Gastroesophageal sphincter (tissue), 4 donors: ENCODE results near the gene SCAPER. TPM values are rescaled to one million over a fixed set of nuclear protein-coding genes. Genes with fewer than 3 reads are reported as not detected.

Experiments used
- ATAC-seq: fragments of 150-250 bp; one replicate; pipeline ENCODE4 v1.9.1; 2016; ENCODE audit warnings: mild to moderate bottlenecking, moderate library complexity
- H3K27ac ChIP-seq, 4 donors: fragments of 200-600 bp; sonication (generic) in 3 of 4; 1 replicate in 3 of 4; 2 replicates in 1 of 4; pipeline ENCODE4 v1.5.1; 2016 to 2019
- H3K27me3 ChIP-seq: fragments of 200-600 bp; sonication (generic); one replicate; pipeline ENCODE4 v1.5.1; 2019
- H3K36me3 ChIP-seq, 2 donors: fragments of 200-600 bp; sonication (generic); one replicate each; pipeline ENCODE4 v1.5.1; 2019; ENCODE audit warnings: control low read depth in 1 of 2
- H3K4me1 ChIP-seq, 3 donors: fragments of 200-600 bp; sonication (generic); 1 replicate in 2 of 3; 2 replicates in 1 of 3; pipeline ENCODE4 v1.5.1; 2016 to 2019; ENCODE audit warnings: control low read depth in 2 of 3
- H3K4me3 ChIP-seq, 2 donors: fragments of 200-600 bp; sonication (generic); one replicate each; pipeline ENCODE4 v1.5.1; 2019; ENCODE audit warnings: mild to moderate bottlenecking in 1 of 2, moderate library complexity in 1 of 2
- H3K9me3 ChIP-seq, 3 donors: fragments of 200-600 bp; sonication (generic); one replicate each; pipeline ENCODE4 v1.5.1; 2017 to 2019; ENCODE audit warnings: control low read depth in 2 of 3
- CTCF ChIP-seq, 4 experiments: fragments of 200-600 bp in 2 of 4; fragments of 450-650 bp in 2 of 4; sonication (generic) in 1 of 4; IDR thresholded peaks; one replicate each; pipeline ENCODE4 v1.5.1; 2017 to 2019; ENCODE audit warnings: antibody characterized with exemption in 4 of 4, mild to moderate bottlenecking in 2 of 4, moderate library complexity in 2 of 4
- EP300 ChIP-seq: sonication (generic); formaldehyde crosslinking; IDR thresholded peaks from one replicate; pipeline ENCODE4 v1.6.1; 2017; ENCODE audit warnings: antibody characterized with exemption, mild to moderate bottlenecking
- POLR2A ChIP-seq, 2 donors: fragments of 450-650 bp; IDR thresholded peaks; one replicate each; pipeline ENCODE4 v1.6.1; 2017; ENCODE audit warnings: antibody characterized with exemption in 2 of 2, mild to moderate bottlenecking in 2 of 2, moderate library complexity in 1 of 2
- POLR2AphosphoS5 ChIP-seq: sonication (generic); formaldehyde crosslinking; IDR thresholded peaks from one replicate; pipeline ENCODE4 v1.6.1; 2017; ENCODE audit warnings: antibody characterized with exemption
- WGBS, 2 donors: methylation state at CpG; one replicate each; pipeline ENCODE4 v1.1.5; 2018; ENCODE audit warnings: low coverage in 1 of 2; 5-methylcytosine and 5-hydroxymethylcytosine counted together
- total RNA-seq, 4 donors: library from RNA; depleted of rRNA; stranded (reverse); fragments of >200 nt; gene quantifications; one replicate each; pipeline ENCODE4 v1.1.0, GENCODE V29; 2016

SCAPER gene
- total RNA-seq, 4 donors from 2014 or later = 21.5 to 34.3 (median 28.7) TPM

DNA sequence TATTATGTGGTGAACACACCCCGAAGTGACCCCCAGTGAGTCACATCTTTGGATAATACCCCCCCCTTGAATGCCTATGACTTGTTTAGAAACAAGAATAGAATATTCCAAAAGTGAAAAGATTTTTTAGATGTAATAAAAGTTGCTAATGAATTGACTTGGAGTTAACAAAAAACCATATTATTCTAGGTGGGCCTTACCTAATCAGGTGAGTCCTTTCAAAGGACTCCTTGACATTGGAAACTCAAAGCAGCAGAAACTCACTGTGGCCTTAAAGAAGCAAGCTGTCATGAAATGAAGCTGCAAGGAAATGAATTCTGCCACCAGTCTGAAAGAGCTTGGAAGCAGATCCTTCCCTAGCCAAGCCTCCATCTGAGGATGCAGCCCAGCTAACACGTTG, 579.4 kb downstream of the SCAPER start:
- 65 to 88% methylated on average over 1 to 2 of the region's 2 CpGs for WGBS, 2 donors
- Histone ChIP-seq H3K4me1 (no peaks in the 10 kb centered on the region), H3K9me3 (no peaks in the 10 kb centered on the region), H3K4me3 (no peak overlapping the region), H3K27me3 (peaks cover 59% of the 10 kb centered on the region), H3K27ac (no peak overlapping the region), H3K36me3 (no peaks in the 10 kb centered on the region)
- TF ChIP-seq EP300 = no peak
- no peak for TF ChIP-seq CTCF (IDR thresholded peaks at IDR 0.05)
- no peak for ATAC-seq

GRCh38 chr15:76324066-76324465, 581.1 kb downstream of the SCAPER start:
- H3K36me3 ChIP-seq = no peaks in the 10 kb centered on the region
- ATAC-seq = no peak
- H3K27me3 ChIP-seq = peaks cover 50% of the 10 kb centered on the region
- TF ChIP-seq CTCF (IDR thresholded peaks at IDR 0.05) (no peak), EP300 (no peak), POLR2AphosphoS5 (no peak), POLR2A (IDR thresholded peaks at IDR 0.05) (no peak)
- no peak overlapping the region for H3K4me3 ChIP-seq
- 61 to 73% methylated on average over 3 of the region's 3 CpGs for WGBS, 2 donors
- H3K27ac ChIP-seq = no peak overlapping the region
- H3K4me1 ChIP-seq = no peaks in the 10 kb centered on the region
- no peaks in the 10 kb centered on the region for H3K9me3 ChIP-seq

DNA sequence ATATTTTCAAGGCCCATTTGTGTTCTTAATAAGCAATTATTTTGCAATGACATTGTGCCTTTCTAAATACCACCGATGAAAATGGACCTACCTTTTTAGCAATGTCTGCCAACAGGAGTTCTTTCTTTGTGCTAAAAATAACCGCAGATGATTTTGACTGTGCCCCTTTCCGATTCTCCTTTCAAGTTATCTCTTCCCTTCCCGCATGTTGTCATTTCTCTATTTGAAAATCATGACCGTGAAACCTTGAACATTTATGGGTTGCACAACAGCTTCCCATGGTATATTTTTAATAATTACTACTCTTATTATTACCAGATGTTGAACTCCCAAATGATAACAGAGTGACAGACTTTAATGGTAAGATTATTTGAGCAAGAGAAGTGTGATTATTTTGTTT, 583.5 kb downstream of the SCAPER start:
- WGBS, 2 donors = 51 to 66% methylated on average over 4 to 5 of the region's 5 CpGs
- H3K9me3 ChIP-seq = no peaks in the 10 kb centered on the region
- ATAC-seq = no peak
- H3K27me3 ChIP-seq = peaks cover 45% of the 10 kb centered on the region
- TF ChIP-seq CTCF (IDR thresholded peaks at IDR 0.05) = no peak
- TF ChIP-seq POLR2A (IDR thresholded peaks at IDR 0.05) = no peak
- TF ChIP-seq POLR2AphosphoS5 = no peak
- no peak overlapping the region for H3K4me3 ChIP-seq
- H3K4me1 ChIP-seq = no peaks in the 10 kb centered on the region
- no peak overlapping the region for H3K27ac ChIP-seq
- H3K36me3 ChIP-seq = no peaks in the 10 kb centered on the region

DNA sequence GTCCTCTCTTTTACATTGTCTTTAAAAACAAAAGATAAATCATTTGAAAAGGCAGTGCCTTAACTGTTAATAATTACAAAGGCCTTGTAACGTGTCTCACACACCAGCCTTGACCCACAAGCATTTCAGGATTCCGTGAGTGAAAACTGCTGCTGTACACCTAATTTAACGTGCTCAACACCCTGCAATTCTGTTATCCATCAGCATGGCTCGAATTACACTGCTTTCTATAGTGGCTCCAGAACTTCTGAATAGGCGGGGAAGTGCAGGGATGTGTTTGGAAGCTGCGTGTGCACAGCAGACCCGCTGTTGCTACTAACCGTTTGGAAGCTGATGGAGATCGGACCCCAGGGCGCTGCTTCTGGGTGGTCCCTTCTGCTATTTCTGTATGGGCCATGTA, 584.0 kb downstream of the SCAPER start:
- Histone ChIP-seq H3K27me3 (peaks cover 40% of the 10 kb centered on the region), H3K36me3 (no peaks in the 10 kb centered on the region), H3K9me3 (no peaks in the 10 kb centered on the region), H3K27ac (no peak overlapping the region), H3K4me3 (no peak overlapping the region), H3K4me1 (no peaks in the 10 kb centered on the region)
- 50 to 61% methylated on average over 4 to 10 of the region's 10 CpGs for WGBS, 2 donors
- no peak for TF ChIP-seq CTCF (IDR thresholded peaks at IDR 0.05)
- TF ChIP-seq EP300 = no peak
- no peak for TF ChIP-seq POLR2A (IDR thresholded peaks at IDR 0.05)
- TF ChIP-seq POLR2AphosphoS5 = no peak
- no peak for ATAC-seq

GRCh38 chr15:76320012-76320411, 585.1 kb downstream of the SCAPER start:
- TF ChIP-seq POLR2A (IDR thresholded peaks at IDR 0.05) (no peak), CTCF (IDR thresholded peaks at IDR 0.05) (no peak), POLR2AphosphoS5 (no peak), EP300 (no peak)
- no peaks in the 10 kb centered on the region for H3K9me3 ChIP-seq
- no peak overlapping the region for H3K27ac ChIP-seq
- H3K36me3 ChIP-seq = no peaks in the 10 kb centered on the region
- H3K4me3 ChIP-seq = no peak overlapping the region
- peaks cover 31% of the 10 kb centered on the region for H3K27me3 ChIP-seq
- H3K4me1 ChIP-seq = no peaks in the 10 kb centered on the region
- ATAC-seq = no peak
- WGBS, 2 donors = 96% methylated on average over 6 of the region's 6 CpGs; no CpG with 5 or more reads in 1 of the 2 donors
